Testis (tissue), 3 donors: ENCODE results near the gene EMC8. TPM values are rescaled to one million over a fixed set of nuclear protein-coding genes. Genes with fewer than 3 reads are reported as not detected.

ENCODE experiments used
- DNase-seq: peaks from one replicate; pipeline ENCODE4 v3.0.0-alpha.2; 2019
- H3K27ac ChIP-seq, 2 donors: fragments of 200-600 bp; sonication (generic); one replicate each; pipeline ENCODE4 v1.5.1; 2019
- H3K27me3 ChIP-seq: fragments of 200-600 bp; sonication (generic); one replicate; pipeline ENCODE4 v1.5.1; 2019
- H3K36me3 ChIP-seq: fragments of 200-600 bp; sonication (generic); one replicate; pipeline ENCODE4 v1.5.1; 2017; ENCODE audit warnings: low read depth; ENCODE audit errors: missing control alignments
- H3K4me1 ChIP-seq: fragments of 200-600 bp; sonication (generic); one replicate; pipeline ENCODE4 v1.5.1; 2019
- H3K4me3 ChIP-seq, 2 donors: fragments of 200-600 bp; sonication (generic); one replicate each; pipeline ENCODE4 v1.5.1; 2017 to 2019
- H3K9me3 ChIP-seq: fragments of 200-600 bp; sonication (generic); one replicate; pipeline ENCODE4 v1.5.1; 2017
- CTCF ChIP-seq, 3 experiments: fragments of 450-650 bp in 2 of 3; fragments of 200-600 bp in 1 of 3; sonication (generic) in 1 of 3; IDR thresholded peaks; one replicate each; pipeline ENCODE4 v1.5.1; 2016 to 2019; ENCODE audit warnings: antibody characterized with exemption in 3 of 3, mild to moderate bottlenecking in 2 of 3, moderate library complexity in 1 of 3
- POLR2A ChIP-seq: fragments of 450-650 bp; IDR thresholded peaks from one replicate; pipeline ENCODE4 v1.6.1; 2017; ENCODE audit warnings: antibody characterized with exemption, mild to moderate bottlenecking, moderate library complexity
- WGBS, 2 donors: methylation state at CpG; one replicate each; pipeline ENCODE4 v1.1.5; 2018; 5-methylcytosine and 5-hydroxymethylcytosine counted together
- intact Hi-C: fragments of 100-400 bp; cut with DNase I; formaldehyde crosslinking; loops from one replicate; pipeline ENCODE4 v1.15.1; 2023; ENCODE audit warnings: low total_unique reads
- polyA plus RNA-seq: library from polyadenylated mRNA; stranded (reverse); fragments of 350-450 nt; fragmentation: Illumina TruSeq; extraction: RNeasy Lipid Tissue Mini Kit (QIAGEN cat#74804); gene quantifications from one replicate; pipeline ENCODE4 v1.2.3, GENCODE V29; 2014; ENCODE audit warnings: low read depth, low replicate concordance; ENCODE audit not compliant: insufficient read depth
- total RNA-seq, 2 donors: library from RNA; depleted of rRNA; stranded (reverse); fragments of >200 nt; gene quantifications; one replicate each; pipeline ENCODE4 v1.2.3, GENCODE V29; 2016

The EMC8 gene
- total and polyA plus RNA-seq, 3 donors from 2014 or later: 38.7 to 57.3 (median 44.2) TPM

DNA sequence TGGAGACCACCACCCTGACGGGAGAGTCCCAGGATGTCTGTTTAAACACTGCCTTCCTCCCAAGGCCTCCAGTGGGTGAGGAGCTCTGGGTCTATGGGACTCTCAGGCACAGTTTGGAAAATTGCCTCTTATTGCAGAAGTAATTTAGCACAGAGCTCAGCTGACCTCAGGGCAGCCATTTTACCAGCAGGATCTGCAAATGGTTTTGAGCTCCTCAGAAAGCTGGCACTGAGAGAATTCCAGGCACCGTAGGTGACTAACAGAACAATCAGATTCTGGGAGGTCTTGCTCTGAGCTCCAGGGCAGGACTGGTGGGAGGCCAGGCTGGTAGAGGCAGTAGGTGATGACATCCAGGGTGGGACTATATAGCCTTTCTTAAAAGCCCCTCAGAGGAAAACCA is 31.1 kb downstream of the EMC8 start:
- Histone ChIP-seq H3K36me3 (no peaks in the 10 kb centered on the region), H3K9me3 (no peaks in the 10 kb centered on the region), H3K4me3 (no peak overlapping the region), H3K27ac (no peak overlapping the region), H3K4me1 (no peaks in the 10 kb centered on the region), H3K27me3 (no peaks in the 10 kb centered on the region)
- DNase-seq: no peak
- WGBS, 2 donors: 84 to 90% methylated on average over 2 of the region's 2 CpGs
- intact Hi-C loops: no loop called here
- TF ChIP-seq CTCF (IDR thresholded peaks at IDR 0.05): no peak
- no peak for TF ChIP-seq POLR2A

DNA sequence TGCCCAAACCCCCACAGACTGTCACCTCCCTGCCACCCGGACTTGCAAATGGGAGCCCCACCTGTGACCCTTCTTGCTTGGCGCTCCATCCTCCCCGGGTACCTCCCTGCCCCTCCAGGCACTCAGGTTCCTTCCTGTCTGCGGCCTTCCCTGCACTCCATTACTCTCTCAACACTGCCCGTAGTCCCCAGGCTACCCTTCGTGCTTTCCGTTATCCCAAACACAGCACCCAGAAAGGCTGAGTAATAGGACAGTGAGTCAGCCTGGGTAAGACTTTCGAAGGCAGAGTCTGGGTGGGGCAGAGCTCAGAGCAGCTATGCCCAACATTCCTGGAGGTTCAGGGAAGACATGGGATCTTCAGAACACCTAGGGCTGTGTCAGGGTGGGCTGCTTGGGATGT is 31.8 kb downstream of the EMC8 start:
- WGBS, 2 donors: 85 to 90% methylated on average over 8 of the region's 8 CpGs
- no peak overlapping the region for H3K27ac ChIP-seq

DNA sequence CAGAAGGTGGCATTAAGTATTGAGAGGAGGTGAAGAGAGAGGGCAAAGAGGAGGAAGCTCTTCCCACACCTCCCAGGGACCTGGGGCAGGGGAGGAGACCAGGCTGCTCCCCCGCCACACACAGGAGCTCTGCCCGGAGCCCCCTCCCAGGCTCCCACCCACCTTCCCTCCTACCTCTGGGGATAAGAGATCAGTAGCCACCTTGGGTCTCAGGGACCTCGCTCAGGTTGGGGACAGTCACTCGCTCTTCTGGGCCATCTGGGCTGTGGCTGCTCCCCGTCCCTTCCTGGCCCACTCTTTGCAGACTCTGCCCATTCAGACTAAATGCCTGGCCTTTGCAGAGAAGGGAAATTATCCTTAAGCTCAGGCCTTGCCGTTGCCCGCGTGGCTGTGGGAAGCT is 33.6 kb downstream of the EMC8 start:
- Histone ChIP-seq H3K9me3 (no peaks in the 10 kb centered on the region), H3K4me1 (no peaks in the 10 kb centered on the region), H3K4me3 (no peak overlapping the region), H3K36me3 (no peaks in the 10 kb centered on the region), H3K27me3 (no peaks in the 10 kb centered on the region), H3K27ac (no peak overlapping the region)
- 68 to 70% methylated on average over 8 of the region's 8 CpGs for WGBS, 2 donors
- intact Hi-C loops: no loop called here
- DNase-seq: no peak
- TF ChIP-seq POLR2A: no peak
- no peak for TF ChIP-seq CTCF (IDR thresholded peaks at IDR 0.05)

More for the DNA sequence above, 31.8 kb downstream of the EMC8 start:
- no peaks in the 10 kb centered on the region for H3K36me3 ChIP-seq
- no peaks in the 10 kb centered on the region for H3K9me3 ChIP-seq
- intact Hi-C loops: no loop called here
- H3K27me3 ChIP-seq: no peaks in the 10 kb centered on the region
- no peaks in the 10 kb centered on the region for H3K4me1 ChIP-seq
- no peak overlapping the region for H3K4me3 ChIP-seq
- no peak for DNase-seq
- TF ChIP-seq CTCF (IDR thresholded peaks at IDR 0.05): no peak
- no peak for TF ChIP-seq POLR2A

GRCh38 chr16:85765211-85765610 is 34.1 kb downstream of the EMC8 start:
- Histone ChIP-seq H3K27ac (no peak overlapping the region), H3K27me3 (no peaks in the 10 kb centered on the region), H3K4me1 (no peaks in the 10 kb centered on the region), H3K4me3 (no peak overlapping the region), H3K9me3 (no peaks in the 10 kb centered on the region), H3K36me3 (no peaks in the 10 kb centered on the region)
- intact Hi-C loops: no loop called here
- DNase-seq: no peak
- TF ChIP-seq POLR2A: no peak
- no peak for TF ChIP-seq CTCF (IDR thresholded peaks at IDR 0.05)
- WGBS, 2 donors: 68 to 88% methylated on average over 8 of the region's 8 CpGs

DNA sequence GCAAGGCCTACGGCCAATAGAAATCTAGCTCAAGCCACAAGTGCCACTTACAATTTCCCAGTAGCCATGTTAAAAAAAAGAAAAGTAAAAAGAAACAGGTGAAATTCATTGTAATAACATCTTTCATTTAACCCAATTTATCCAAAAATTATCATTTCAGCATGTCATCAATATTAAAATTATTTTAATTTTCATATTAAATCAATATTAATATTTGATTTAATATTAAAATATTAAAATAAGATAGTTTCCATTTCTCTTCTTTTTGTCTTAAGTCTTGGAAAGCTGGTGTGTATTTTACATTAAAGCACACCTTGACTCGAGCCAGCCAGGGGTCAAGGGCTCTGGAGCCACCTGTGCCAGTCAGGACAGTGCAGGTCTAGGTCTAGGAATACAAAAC is 35.7 kb downstream of the EMC8 start:
- Histone ChIP-seq H3K36me3 (no peaks in the 10 kb centered on the region), H3K9me3 (no peaks in the 10 kb centered on the region), H3K4me1 (no peaks in the 10 kb centered on the region), H3K27ac (no peak overlapping the region), H3K4me3 (no peak overlapping the region), H3K27me3 (no peaks in the 10 kb centered on the region)
- intact Hi-C loops: no loop called here
- 92 to 93% methylated on average over 2 of the region's 2 CpGs for WGBS, 2 donors
- no peak for DNase-seq
- no peak for TF ChIP-seq POLR2A
- TF ChIP-seq CTCF (IDR thresholded peaks at IDR 0.05): no peak
